GM18502 (cell line): ENCODE data around the gene ISG15.
A peak's percentile ranks its signal among the peaks of the same experiment; 100 is the strongest.
"Not testable (repeated sequence)": the region's sequence is repeated elsewhere in the genome, so short reads cannot be mapped to it uniquely, and the experiment has no call there.

Source experiments
- ATAC-seq: cut with Tn5 transposase; IDR thresholded peaks from one replicate; pipeline ENCODE4 v1.9.1; 2021; ENCODE audit warnings: mild to moderate bottlenecking; ENCODE audit not compliant: unreplicated experiment, poor library complexity

ISG15 gene

DNA sequence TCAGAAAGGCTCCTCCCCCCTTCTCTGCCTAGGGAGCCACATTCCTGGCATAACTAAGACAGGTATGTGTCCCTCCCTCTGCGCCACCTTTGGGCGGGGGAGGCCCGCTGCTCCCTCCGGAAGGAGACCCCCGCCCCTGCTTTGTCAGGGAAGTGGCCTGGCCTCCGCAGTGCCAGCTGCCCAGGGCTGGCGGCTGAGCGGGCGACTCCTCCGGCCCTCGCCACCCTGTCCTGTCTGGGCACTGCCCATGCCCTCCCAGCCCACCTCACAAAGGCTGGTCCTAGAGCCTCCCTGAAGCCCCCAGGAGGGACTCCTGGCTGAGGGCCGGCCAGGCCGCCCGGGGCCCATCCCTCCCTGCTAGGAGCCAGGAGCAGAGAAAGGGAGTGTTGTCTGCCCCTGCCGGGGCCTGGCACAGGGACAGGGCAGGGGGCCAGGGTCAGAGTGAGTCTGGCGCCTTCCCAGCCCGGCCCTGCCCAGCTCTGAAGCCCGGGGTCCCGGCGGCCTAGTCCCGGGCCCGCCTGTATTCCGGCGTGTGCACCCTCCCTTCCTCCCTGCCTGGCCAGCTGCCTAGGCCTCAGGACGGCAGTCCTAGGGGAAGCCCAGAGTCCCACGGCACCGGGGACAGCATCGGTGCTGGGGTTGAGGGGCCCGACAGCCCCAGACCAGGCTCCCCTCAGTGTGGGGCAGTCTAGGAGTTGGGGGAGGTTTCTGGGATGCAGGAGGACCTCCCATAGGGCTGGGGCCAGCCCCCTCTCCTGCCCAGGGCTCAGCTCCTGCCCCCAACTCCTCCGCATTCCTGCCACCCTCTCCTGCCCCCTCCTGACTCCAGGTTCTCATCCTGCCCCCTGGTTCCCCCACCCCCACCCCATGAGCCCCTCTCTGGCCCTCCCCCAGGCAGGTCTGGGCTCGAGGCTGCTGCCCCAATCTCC is 11.7 kb downstream of the ISG15 start:
- no peak for ATAC-seq

DNA sequence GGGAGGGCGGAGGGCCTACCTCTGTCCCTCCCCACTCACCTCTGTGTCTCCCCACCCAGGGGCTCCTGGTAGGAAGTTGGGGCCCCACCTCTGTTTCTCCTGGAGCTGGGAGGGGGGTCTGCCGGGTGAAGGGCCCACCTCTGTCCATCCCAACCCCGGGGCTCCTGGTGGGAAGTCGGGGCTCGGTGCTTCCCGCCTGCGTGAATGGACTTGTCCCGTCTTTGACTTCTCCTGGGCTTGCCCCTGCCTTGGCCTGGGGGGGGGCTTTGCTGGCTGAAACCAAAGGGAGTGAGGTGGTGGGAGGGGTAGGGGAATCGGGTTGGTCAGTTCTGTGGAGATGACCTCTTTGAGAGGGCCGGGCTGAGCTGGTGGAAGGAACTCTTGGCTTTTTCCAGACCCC is 12.4 kb downstream of the ISG15 start:
- ATAC-seq: no peak

DNA sequence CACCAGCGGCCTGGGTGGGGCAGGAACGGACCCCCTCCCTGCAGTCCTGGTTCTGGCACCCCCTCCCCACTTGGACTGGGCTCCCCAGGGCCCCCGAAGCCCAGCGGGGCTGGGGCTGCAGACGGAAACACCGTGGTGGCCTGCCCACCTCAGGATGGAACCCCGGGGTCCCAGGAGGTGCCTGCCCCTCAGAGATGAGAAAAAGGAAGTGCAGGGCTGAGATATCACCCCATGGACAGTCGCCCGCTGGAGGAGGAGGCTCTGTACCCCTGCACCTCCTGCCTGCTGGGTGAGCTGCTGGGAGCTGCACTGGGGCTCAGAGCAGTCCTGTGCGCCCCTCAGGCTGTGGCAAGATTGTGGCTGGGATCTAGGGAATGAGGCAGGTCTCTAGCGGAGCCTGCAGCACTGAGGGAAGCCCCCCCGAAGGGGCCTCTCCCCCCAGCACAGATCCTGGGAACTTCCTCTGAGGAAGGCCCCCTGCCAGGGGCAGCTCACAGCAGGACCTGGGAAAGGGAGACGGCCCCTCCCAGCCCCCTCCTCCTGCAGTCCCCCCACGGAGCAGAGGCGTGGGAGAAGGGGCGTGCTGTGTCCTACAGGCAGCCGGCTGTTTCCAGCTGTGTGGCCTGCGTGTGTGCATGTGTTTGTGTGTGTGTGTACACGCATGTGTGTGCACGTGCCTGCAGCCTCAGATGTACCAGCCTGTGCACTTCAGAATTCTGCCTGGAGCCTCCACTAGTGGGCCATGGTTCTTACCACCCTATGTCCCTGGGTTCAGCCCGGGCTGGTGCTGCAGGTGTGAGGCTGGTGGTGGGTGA is 13.5 kb downstream of the ISG15 start:
- ATAC-seq: no peak

DNA sequence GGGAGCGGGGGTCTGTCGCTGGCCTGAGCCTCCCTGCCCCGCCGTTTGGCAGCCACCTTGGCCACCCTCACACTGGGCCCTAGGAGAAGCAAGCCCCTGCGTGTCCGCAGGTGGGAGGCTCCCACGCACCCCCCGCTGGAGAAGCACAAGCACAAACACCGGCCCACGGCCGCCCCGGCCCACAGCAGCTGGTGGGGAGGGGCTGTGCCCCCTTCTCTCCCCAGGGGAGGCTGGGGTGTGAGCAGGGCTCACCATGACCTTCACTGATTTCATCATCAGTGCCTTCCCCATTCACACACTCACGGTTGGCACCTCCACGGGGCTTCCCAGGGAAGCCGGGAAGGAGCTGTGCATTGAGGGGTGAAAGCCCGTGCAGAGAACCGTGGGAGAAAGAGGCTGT is 14.5 kb downstream of the ISG15 start:
- no peak for ATAC-seq

DNA sequence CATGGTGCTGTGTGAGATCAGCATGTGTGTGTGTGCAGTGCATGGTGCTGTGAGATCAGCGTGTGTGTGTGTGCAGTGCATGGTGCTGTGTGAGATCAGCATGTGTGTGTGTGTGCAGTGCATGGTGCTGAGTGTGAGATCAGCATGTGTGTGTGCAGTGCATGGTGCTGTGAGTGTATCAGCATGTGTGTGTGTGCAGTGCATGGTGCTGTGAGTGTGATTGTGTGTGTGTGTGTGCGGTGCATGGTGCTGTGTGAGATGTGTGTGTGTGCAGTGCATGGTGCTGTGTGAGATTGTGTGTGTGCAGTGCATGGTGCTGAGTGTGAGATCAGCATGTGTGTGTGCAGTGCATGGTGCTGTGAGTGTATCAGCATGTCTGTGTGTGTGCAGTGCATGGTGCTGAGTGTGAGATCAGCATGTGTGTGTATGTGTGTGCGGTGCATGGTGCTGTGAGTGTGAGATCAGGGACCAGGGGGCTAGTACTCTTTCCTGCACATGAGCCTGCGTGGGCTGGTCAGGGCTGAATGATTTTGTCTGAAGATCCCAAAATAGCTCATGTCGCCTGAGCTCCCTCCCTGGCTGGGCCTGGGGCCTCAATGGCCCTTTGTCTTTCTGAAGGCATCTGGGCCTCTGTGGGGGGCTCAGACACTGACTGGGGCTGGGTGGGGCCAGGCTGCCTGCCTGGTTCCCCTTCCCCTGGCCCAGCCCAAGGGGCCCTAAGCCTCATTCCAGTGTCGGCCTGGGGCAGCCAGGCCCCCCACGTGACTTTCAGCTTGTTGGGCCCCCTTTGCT is 17.8 kb downstream of the ISG15 start:
- ATAC-seq: not testable (repeated sequence)

DNA sequence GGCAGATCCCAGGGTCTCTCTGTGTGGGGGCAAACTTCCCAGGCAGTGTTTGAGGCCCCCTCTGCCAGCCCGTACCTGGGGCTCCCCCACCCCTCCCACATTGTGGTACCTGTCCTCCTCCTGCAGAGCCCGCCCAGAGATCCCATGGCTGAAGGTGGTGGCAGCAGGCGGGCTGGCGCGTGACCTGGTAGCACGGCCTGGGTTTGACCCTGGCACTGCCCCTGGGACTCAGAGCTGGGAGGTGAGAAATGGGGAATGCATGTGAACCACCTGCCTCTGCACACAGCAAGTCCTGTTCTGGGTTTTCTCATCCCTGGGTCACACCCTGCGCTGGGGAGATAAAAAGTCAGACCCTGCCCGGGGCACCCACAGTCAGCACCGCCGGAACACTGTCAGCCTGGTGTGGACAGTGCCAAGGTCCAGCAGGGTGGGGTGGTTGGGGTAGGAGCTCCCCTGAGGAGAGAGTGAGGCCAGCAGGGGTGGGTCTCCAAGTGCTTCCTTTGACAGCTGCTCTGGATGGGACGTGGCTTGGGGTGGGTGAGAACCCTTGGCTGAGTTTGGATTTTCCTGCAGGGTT is 18.4 kb downstream of the ISG15 start:
- no peak for ATAC-seq

DNA sequence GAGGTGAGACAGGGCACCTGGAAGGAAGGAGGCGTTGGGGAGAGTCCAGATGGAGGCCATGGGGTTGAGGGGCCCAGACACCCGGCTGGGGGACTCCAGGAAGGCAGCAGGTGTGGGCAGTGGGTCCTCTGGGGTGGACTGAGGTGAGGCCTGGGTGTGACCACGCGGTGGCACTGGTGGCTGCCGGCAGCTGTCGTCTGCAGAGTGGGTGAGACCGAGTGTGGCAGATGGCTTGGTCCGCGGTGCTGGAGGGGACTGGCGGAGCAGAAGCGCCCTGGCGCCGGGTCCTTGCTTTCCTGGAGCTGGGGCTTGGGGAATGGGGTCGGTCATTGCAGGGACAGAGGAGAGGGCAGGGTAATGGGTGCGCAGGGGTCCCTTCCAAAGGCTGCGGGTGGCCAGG is 19.1 kb downstream of the ISG15 start:
- ATAC-seq: peak; percentile 3

DNA sequence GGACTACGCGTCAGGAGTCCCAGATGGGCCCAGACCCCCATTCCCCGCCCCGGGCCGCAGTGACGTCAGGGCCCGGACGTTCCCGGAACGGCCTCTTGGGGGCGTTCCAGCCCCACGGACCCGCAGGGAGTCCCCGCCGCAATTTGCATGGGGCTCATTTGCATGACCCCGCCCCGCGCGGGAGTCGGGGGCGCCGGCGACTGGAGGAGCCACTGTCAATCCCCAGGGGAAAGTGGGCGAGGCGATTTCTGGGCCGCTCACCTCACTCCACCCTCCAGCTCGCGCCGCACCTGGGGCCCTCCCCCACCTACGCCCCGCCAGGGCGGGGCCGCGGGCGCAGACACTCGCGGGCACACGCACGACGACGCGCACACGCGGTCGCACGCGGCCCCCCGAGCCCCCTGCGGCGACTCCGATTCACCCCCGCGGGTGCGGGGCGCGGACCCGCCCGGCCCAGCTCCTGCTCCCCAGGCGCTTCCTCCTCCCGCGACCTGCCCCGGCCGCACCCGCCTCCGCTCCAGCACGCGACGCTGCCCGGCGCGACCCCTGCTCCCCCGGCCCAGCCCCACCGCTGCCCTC is 19.8 kb downstream of the ISG15 start:
- peak; percentile 86 for ATAC-seq

DNA sequence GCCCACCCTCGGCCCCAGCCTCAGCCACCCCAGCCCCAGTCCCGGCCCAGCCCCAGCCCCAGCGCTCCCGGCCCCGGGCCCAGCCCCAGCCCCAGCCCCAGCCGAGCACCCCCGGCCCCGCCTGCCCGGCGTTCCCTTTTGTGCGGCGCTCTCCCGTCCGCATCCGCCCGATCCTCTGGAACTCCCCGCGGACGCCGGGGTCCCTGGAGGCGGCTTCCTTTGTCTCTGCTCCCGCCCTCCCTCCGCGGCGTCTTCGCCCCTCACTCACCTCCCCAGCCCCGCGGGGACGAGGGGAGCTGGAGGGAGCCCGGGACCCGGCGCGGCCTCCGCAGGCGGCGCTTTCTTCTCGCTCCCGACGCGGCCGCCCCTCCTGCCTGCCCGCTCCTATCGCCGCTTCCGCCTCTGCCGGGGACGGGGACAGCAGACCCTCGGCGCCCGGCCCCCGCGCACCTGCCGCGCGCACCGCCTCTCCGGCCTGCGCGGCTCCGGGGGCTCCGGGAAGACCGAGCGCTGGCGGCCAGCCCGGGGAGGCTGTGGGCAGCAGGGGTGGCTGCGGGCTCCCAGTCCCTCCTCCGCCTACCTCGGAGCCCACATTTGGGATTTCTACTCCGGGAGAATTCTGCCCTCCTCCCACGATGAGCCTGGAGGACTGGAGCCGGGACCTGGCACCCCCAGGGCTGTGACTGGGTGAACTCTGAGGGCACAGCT is 20.6 kb downstream of the ISG15 start:
- no peak for ATAC-seq

DNA sequence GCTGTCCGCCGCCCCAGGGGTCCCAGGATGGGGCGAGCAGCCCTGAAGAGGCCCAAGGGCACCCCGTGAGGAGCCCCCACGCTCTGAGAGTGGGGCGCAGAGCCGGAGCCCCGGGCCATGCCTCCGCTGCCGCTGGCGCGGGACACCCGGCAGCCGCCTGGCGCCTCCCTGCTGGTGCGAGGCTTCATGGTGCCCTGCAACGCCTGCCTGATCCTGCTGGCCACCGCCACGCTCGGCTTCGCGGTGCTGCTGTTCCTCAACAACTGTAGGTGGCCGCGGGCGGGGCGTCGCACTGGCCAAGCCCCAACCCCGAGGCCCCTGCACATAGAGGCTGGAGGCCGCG is 21.1 kb downstream of the ISG15 start:
- ATAC-seq: no peak

DNA sequence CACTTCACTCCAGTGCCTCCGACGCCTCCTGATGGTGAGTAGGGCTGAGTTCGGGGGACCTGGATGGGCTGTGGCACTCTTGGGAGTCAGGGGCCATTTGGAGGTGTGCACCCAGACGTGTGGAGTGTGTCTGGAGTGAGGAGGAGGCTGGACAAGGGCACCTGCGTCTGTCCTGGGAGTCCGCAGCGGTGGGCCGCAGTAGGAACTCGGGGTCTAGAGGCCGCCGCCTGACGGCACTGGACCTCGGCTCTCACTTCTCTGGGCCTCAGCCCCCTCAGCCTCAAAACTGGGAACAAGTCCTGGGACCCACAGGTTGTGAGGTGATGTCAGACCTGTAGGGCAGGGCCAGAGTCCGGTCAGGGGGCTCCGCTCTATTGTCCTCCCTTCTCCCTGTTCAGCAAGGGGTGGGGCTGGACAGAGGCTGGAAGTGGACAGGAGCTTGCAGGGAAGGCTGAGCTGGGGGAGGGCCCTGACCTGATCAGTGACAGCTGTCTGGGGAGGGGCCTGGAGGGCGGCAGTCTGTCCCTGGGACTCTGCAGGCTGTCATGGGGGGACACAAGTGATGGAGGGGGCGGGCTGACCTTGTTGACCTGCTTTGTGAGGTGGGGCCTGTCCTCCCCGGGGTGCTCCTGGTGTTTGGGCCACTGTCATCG is 22.1 kb downstream of the ISG15 start:
- ATAC-seq: no peak

DNA sequence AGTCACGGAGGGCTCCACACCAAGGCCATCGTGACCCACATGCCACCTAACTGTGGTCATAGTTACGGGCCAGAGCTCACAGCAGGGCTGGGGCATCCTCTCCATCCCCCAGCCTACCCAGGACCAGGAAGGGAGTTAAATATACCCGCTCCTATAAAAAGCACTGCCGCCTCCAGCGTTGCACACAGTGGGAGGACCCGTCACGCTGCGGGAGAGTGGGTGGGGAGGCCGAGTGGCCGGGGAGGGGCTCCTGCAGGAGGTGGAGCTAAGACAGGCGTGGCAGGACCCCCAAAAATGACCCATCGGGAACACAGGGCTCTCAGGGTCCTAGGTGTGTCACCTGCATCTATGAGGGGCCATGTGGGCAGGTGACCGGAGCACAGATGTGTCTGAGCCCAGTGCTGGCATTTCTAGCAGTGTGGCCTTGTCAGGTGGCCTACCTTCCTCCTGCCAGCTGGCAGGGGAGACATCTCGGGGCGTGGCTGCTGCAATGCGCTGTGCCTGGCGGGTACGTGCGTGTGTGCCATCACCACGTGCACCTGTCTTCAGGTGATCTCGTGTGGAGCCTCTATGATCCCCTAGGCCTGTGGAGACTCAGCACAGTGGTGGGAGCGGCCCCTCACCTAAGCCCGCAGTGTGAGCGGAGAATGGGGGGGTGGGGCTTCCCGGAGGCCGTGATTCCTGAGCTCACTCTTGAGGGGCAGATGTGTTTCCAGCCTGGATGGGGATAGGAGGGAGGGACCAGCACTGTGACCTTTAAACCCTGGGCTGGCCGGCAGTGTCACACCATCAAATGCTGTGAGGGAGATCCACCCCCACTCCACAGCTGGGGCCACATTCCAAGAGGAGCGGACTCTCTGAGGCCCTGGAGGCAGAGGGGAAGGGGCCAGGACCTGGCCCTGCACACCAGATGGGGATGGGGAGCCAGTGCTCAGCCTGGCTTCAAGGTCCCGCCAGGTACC is 24.4 kb downstream of the ISG15 start:
- no peak for ATAC-seq

DNA sequence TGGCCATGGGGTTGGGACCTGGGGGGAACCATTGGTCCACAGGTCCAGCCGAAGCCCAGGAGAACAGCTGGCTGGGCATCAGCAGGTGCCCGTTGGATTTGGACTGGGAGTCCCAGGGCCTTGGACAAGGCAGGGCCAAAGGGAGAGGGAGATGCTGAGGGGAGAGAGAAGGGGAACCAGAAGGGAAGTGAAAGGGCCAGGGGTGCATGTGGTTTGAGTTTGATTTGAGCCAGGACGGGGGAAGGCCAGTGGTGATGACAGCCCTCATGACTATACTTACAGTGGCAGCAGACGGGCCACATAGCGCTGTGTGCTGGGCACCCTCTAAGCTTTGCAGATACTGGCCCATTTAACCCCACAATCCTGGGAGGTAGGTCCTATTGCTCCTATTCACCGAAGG is 25.4 kb downstream of the ISG15 start:
- ATAC-seq: peak; percentile 32

DNA sequence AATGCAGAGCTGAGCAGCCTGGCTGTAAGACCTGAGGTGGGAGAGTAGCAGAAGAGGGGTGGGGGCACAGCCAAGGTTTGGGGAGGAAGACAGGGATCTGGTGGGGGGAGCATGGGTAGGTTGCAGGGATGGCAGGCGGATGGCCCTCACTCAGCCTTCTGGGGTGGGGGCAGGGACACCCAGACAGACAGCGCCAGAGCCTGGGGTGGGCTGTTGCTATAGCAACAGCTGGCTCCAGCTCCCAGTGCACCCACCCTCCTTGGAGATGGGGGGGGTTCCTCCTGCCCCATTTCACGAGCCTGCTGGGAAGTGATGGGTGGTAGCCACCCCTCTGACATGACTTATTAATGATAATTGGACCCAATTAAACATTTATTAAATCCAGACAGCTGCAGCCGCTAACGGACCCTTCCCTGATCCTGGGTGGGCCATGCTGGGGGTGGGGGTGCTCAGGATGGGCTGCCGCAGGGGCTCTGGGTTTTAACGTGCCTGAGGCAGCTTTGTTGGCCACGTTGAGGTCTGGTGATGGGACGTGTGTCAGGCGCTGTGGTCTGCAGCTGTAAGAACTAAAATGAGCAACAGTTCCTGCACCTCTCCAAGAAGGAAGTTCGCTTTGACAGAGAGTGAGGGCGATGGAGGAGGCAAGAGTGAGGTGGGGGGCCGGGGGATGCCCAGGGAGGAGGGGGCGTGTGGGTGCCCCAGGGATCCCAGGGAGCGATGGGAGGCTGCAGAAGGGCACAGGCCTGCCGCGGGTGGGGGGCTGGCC is 26.0 kb downstream of the ISG15 start:
- ATAC-seq: no peak

DNA sequence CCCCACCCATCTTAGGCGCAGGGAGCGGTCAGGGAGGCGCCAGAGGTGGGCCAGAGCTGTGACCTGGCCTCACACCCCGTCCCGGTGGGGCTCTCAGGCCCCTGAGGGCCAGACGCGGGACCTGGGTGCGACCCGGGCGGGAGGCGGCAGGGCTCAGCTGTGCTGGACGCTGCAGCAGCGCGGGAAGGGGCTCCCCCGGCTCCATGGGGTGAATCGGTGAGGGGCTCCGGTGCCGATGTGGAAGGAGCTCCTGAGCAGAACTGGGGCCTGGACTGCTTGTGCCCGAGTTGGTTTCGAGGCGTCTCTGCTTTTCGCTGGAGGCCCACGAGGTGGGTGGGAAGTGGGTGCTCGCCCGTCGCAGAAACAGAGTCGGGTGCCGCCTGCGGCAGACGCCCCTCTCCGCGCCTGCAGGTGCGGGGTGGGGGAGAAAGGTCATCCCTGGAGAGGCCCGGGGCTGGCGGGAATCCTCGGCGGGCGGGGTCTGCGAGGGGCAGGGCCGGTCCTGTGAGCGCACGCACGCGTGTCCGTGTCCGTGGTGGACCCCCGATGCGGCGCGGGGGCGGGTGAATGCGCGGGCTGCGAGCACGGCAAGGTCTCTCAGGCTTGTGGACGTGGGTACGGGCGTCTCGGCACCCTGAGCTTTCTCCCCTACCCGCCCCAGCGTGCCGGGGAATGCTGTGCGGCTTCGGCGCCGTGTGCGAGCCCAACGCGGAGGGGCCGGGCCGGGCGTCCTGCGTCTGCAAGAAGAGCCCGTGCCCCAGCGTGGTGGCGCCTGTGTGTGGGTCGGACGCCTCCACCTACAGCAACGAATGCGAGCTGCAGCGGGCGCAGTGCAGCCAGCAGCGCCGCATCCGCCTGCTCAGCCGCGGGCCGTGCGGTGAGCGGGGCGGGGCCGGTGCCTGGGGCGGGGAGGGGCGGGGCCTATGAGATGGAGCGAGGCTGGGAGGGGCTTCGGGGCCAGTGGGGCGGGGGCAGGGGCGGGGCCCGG is 27.0 kb downstream of the ISG15 start:
- no peak for ATAC-seq

DNA sequence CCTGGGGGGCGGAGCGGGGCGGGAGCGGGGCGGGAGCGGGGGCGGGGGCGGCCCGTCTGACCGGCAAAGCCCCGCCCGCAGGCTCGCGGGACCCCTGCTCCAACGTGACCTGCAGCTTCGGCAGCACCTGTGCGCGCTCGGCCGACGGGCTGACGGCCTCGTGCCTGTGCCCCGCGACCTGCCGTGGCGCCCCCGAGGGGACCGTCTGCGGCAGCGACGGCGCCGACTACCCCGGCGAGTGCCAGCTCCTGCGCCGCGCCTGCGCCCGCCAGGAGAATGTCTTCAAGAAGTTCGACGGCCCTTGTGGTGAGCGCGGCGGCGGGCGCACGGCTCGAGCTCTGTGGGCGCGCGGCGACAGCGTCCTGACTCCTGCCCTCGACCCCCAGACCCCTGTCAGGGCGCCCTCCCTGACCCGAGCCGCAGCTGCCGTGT is 27.8 kb downstream of the ISG15 start:
- no peak for ATAC-seq
